HCT116 (cell line): ENCODE data around the gene M1AP. TPM values are rescaled to one million over a fixed set of nuclear protein-coding genes. Genes with fewer than 3 reads are reported as not detected.

ENCODE experiments used
- ATAC-seq: fragments of 200-7000 bp; cut with Tn5 transposase; 2 replicates; pipeline ENCODE4 v1.9.1; 2020; ENCODE audit warnings: mild to moderate bottlenecking, moderate library complexity
- BruUV-seq: library from RNA; stranded (reverse); fragments of 400-500 nt; replicated peaks from 2 replicates; lab custom pipeline; 2021; lab: Mats Ljungman, UMichigan
- CTCF ChIA-PET: fragments of 300-600 bp; sonication (Branson Sonifier 250); formaldehyde crosslinking; loops from one replicate; lab custom pipeline; 2021; ENCODE audit warnings: antibody characterized with exemption; lab: Charles Lee
- POLR2A ChIA-PET: fragments of 300-600, 350-600 bp; sonication (Branson Sonifier 250); formaldehyde crosslinking; loops from one replicate; lab custom pipeline; 2021; ENCODE audit warnings: antibody characterized with exemption; lab: Charles Lee
- RAD21 ChIA-PET, 2 experiments: fragments of 300-600 bp; sonication (Branson Sonifier 250); formaldehyde crosslinking; loops; one replicate each; lab custom pipeline; 2023; ENCODE audit warnings: low total read pairs in 2 of 2; ENCODE audit not compliant: uncharacterized antibody in 2 of 2, unreplicated experiment in 2 of 2, low non-redundant PET in 1 of 2; lab: Charles Lee
- DNase-seq: peaks from one replicate; pipeline ENCODE4 v3.0.0-alpha.2; 2010; ENCODE audit warnings: low read depth, low spot score
- H2AFZ ChIP-seq: fragments of 200-600 bp; shearing (Covaris generic), sonication (generic); 2 replicates; pipeline ENCODE4 v1.6.1; 2017; ENCODE audit warnings: low read depth, mixed run types, mixed read lengths, antibody characterized with exemption, low read length; ENCODE audit not compliant: poor library complexity, severe bottlenecking
- H3K27ac ChIP-seq: 2 replicates; pipeline ENCODE4 v1.5.1; 2012; ENCODE audit warnings: low read depth, low read length
- H3K27me3 ChIP-seq: fragments of 200-600 bp; sonication (generic); 2 replicates; pipeline ENCODE4 v1.6.1; 2016; ENCODE audit warnings: mixed run types, low read length, mixed read lengths; ENCODE audit not compliant: insufficient read depth
- H3K36me3 ChIP-seq, 2 experiments: fragments of 200-500 bp in 1 of 2; fragments of 200-600 bp in 1 of 2; sonication (Bioruptor generic) in 1 of 2; sonication (generic) in 1 of 2; 2 replicates each; pipeline versions ENCODE4 v1.5.1 to v1.6.1; 2014 to 2016; ENCODE audit warnings: low read length in 2 of 2, inconsistent platforms in 1 of 2, mixed read lengths in 1 of 2, mixed run types in 1 of 2; ENCODE audit not compliant: insufficient read depth in 2 of 2, control insufficient read depth in 1 of 2
- H3K4me1 ChIP-seq, 2 experiments: fragments of 200-600 bp in 1 of 2; sonication (generic) in 1 of 2; 2 replicates each; pipeline versions ENCODE4 v1.5.1 to v1.6.1; 2012 to 2017; ENCODE audit warnings: low read length in 2 of 2, inconsistent platforms in 1 of 2, mild to moderate bottlenecking in 1 of 2, mixed read lengths in 1 of 2, mixed run types in 1 of 2, moderate library complexity in 1 of 2; ENCODE audit not compliant: insufficient read depth in 2 of 2, control insufficient read depth in 1 of 2
- H3K4me2 ChIP-seq: fragments of 200-600 bp; sonication (generic); 2 replicates; pipeline ENCODE4 v1.6.1; 2017; ENCODE audit warnings: mixed run types, low read length, mixed read lengths
- H3K4me3 ChIP-seq, 2 experiments: fragments of 200-600 bp in 1 of 2; sonication (generic) in 1 of 2; replicated peaks in 1 of 2; 2 replicates each; pipeline ENCODE4 v1.5.1; 2011 to 2016; ENCODE audit warnings: low read length in 2 of 2, control low read depth in 1 of 2, low read depth in 1 of 2, mild to moderate bottlenecking in 1 of 2, mixed read lengths in 1 of 2, mixed run types in 1 of 2
- H3K79me2 ChIP-seq: fragments of 200-600 bp; sonication (generic); 2 replicates; pipeline ENCODE4 v1.6.1; 2017; ENCODE audit warnings: mild to moderate bottlenecking, mixed run types, low read length, moderate library complexity, mixed read lengths; ENCODE audit not compliant: insufficient read depth
- H3K9ac ChIP-seq: fragments of 200-600 bp; sonication (generic); 2 replicates; pipeline ENCODE4 v1.6.1; 2016; ENCODE audit warnings: low read length, mixed read lengths
- H3K9me2 ChIP-seq: fragments of 200-600 bp; sonication (generic), shearing (Covaris generic); 2 replicates; pipeline ENCODE4 v1.6.1; 2017; ENCODE audit warnings: mixed run types, mild to moderate bottlenecking, moderate library complexity; ENCODE audit not compliant: insufficient read depth
- H3K9me3 ChIP-seq, 2 experiments: fragments of 200-500 bp in 1 of 2; fragments of 200-600 bp in 1 of 2; sonication (Bioruptor generic) in 1 of 2; sonication (generic) in 1 of 2; 2 replicates each; pipeline ENCODE4 v1.6.1; 2014 to 2017; ENCODE audit warnings: low read length in 2 of 2, mixed read lengths in 2 of 2, inconsistent platforms in 1 of 2, low read depth in 1 of 2, mild to moderate bottlenecking in 1 of 2, mixed run types in 1 of 2, moderate library complexity in 1 of 2; ENCODE audit not compliant: control insufficient read depth in 1 of 2, insufficient read depth in 1 of 2
- H4K20me1 ChIP-seq: fragments of 200-600 bp; sonication (generic), shearing (Covaris generic); 2 replicates; pipeline ENCODE4 v1.6.1; 2017; ENCODE audit warnings: mixed run types, mild to moderate bottlenecking, moderate library complexity; ENCODE audit not compliant: insufficient read depth
- ATF3 ChIP-seq: IDR thresholded peaks from 2 replicates; pipeline ENCODE4 v1.6.1; 2012
- CEBPB ChIP-seq: IDR thresholded peaks from 2 replicates; pipeline ENCODE4 v1.6.1; 2012; ENCODE audit warnings: low read depth
- CTCF ChIP-seq, 3 experiments: fragments of 200-600 bp in 1 of 3; sonication (generic) in 1 of 3; IDR thresholded peaks in 2 of 3; conservative IDR thresholded peaks in 1 of 3; 2 replicates each; pipeline ENCODE4 v1.5.1; 2012 to 2017; ENCODE audit warnings: low read depth in 2 of 3, low read length in 2 of 3, antibody characterized with exemption in 1 of 3, borderline replicate concordance in 1 of 3, control low read depth in 1 of 3, mild to moderate bottlenecking in 1 of 3, mixed read lengths in 1 of 3, mixed run types in 1 of 3, moderate library complexity in 1 of 3; ENCODE audit not compliant: insufficient read depth in 1 of 3
- EGR1 ChIP-seq: IDR thresholded peaks from 2 replicates; pipeline ENCODE4 v1.6.1; 2012; ENCODE audit warnings: low read depth
- EZH2phosphoT487 ChIP-seq: fragments of 200-600 bp; IDR thresholded peaks from 2 replicates; pipeline ENCODE4 v1.6.1; 2018; ENCODE audit warnings: antibody characterized with exemption, borderline replicate concordance
- POLR2A ChIP-seq: IDR thresholded peaks from 2 replicates; pipeline ENCODE4 v1.7.0; 2011; ENCODE audit warnings: borderline replicate concordance; ENCODE audit not compliant: insufficient read depth, insufficient read length; ENCODE audit errors: extremely low read depth
- POLR2AphosphoS5 ChIP-seq: IDR thresholded peaks from 2 replicates; pipeline ENCODE4 v1.6.1; 2011; ENCODE audit warnings: mild to moderate bottlenecking, low read depth, low read length, moderate library complexity
- SP1 ChIP-seq: IDR thresholded peaks from 2 replicates; pipeline ENCODE4 v1.6.1; 2012; ENCODE audit warnings: low read depth
- SRF ChIP-seq: IDR thresholded peaks from 2 replicates; pipeline ENCODE4 v1.6.1; 2012; ENCODE audit warnings: low read depth
- TCF7L2 ChIP-seq: IDR thresholded peaks from 2 replicates; pipeline ENCODE4 v1.7.0; 2011; ENCODE audit warnings: borderline replicate concordance, inconsistent platforms; ENCODE audit not compliant: insufficient read depth, insufficient read length; ENCODE audit errors: extremely low read depth
- ZBTB33 ChIP-seq: IDR thresholded peaks from 2 replicates; pipeline ENCODE4 v1.6.1; 2011; ENCODE audit warnings: mild to moderate bottlenecking, low read length, moderate library complexity; ENCODE audit not compliant: insufficient replicate concordance; ENCODE audit errors: extremely low read depth
- intact Hi-C: fragments of 100-400 bp; cut with micrococcal nuclease; formaldehyde crosslinking; loops from 2 replicates; pipeline ENCODE4 v1.10.0; 2022
- total RNA-seq: library from RNA; stranded (reverse); gene quantifications from one replicate; pipeline ENCODE4 v1.2.1, GENCODE V29; 2021; ENCODE audit not compliant: unreplicated experiment

The M1AP gene
- total RNA-seq, 1 experiment from 2014 or later = 28.2 TPM

- intact Hi-C loops = no loop called here
- POLR2A ChIA-PET = no interaction called here
- ATAC-seq (0 out of 2 replicates have a peak, but pooled peaks have one; percentile 62), DNase-seq (no peak)
- Histone ChIP-seq H3K4me1 (peaks cover 0 to 3% of the 10 kb centered on the region in 2 experiments; a peak in 1 of 4 replicates), H3K4me3 (no peak overlapping the region), H4K20me1 (no peaks in the 10 kb centered on the region), H3K4me2 (no peak overlapping the region), H3K9me3 (no peaks in the 10 kb centered on the region), H3K79me2 (no peaks in the 10 kb centered on the region), H3K9ac (no peak overlapping the region), H2AFZ (no peak overlapping the region), H3K9me2 (no peaks in the 10 kb centered on the region), H3K27me3 (no peaks in the 10 kb centered on the region), H3K27ac (no peak overlapping the region), H3K36me3 (peaks cover 0 to 2% of the 10 kb centered on the region in 2 experiments; a peak in 1 of 4 replicates)
- RAD21 ChIA-PET = interaction anchor here in 1 of 2 experiments (0.8 kb wide), 1 partner anchor 39 kb away, joined by 3 read pairs; no protein-coding TSS in a partner anchor
- CTCF ChIA-PET = no interaction called here
- no TSS peak for BruUV-seq
- TF ChIP-seq SRF (no peak), CTCF (IDR thresholded peaks at IDR 0.05 in 2 of 3, conservative IDR thresholded peaks at IDR 0.05 in 1 of 3; ENCODE audit: borderline replicate concordance in 1 of 3, insufficient read depth in 1 of 3, low read depth in 2 of 3, low read length in 2 of 3) (peak in 2 of 3 experiments; percentile 33 to 42; a peak in 3 of 6 replicates)
Observed at GRCh38 chr2:74572178-74572925, 75.8 kb downstream of the M1AP start.

- H3K27me3 ChIP-seq = no peaks in the 10 kb centered on the region
- H3K4me3 ChIP-seq = no peak overlapping the region
- DNase-seq (no peak), ATAC-seq (no peak)
- H3K4me1 ChIP-seq = peaks cover 0 to 3% of the 10 kb centered on the region in 2 experiments; a peak in 1 of 4 replicates
- no peak overlapping the region for H3K27ac ChIP-seq
- no peaks in the 10 kb centered on the region for H3K79me2 ChIP-seq
- no TSS peak for BruUV-seq
- ChIA-PET RAD21 (interaction anchor here in 1 of 2 experiments (1.0 kb wide), 1 partner anchor 75 kb away, joined by 3 read pairs; no protein-coding TSS in a partner anchor), POLR2A (no interaction called here), CTCF (no interaction called here)
- H3K4me2 ChIP-seq = no peak overlapping the region
- intact Hi-C loops = no loop called here
- H2AFZ ChIP-seq = no peak overlapping the region
- peaks cover 0 to 2% of the 10 kb centered on the region in 2 experiments; a peak in 1 of 4 replicates for H3K36me3 ChIP-seq
- no peaks in the 10 kb centered on the region for H3K9me3 ChIP-seq
- H3K9ac ChIP-seq = no peak overlapping the region
- no peak for TF ChIP-seq POLR2A
- no peak for TF ChIP-seq EZH2phosphoT487
- TF ChIP-seq SRF = no peak
- no peak for TF ChIP-seq EGR1
- no peak for TF ChIP-seq ATF3
- TF ChIP-seq CEBPB = no peak
- no peak for TF ChIP-seq TCF7L2
- no peak for TF ChIP-seq POLR2AphosphoS5
- TF ChIP-seq ZBTB33 = no peak
- no peak for TF ChIP-seq SP1
- H4K20me1 ChIP-seq = no peaks in the 10 kb centered on the region
- H3K9me2 ChIP-seq = no peaks in the 10 kb centered on the region
Observed at GRCh38 chr2:74571058-74571457, 77.1 kb downstream of the M1AP start.
